Measurements from ENCODE around the gene CEP192. TPM values are rescaled to one million over a fixed set of nuclear protein-coding genes. Genes with fewer than 3 reads are reported as not detected.

CEP192 gene
- total RNA-seq, 1 donor from 2014 or later: 31.2 TPM

GRCh38 chr18:13147130-13147529 lies 156.0 kb downstream of the CEP192 start:
- Mint-ChIP-seq H3K36me3 (ENCODE audit: low read depth) (no peaks in the 10 kb centered on the region), H3K27me3 (ENCODE audit: insufficient read depth) (peaks cover 17% of the 10 kb centered on the region), H3K4me1 (ENCODE audit: low read depth) (peaks cover 7% of the 10 kb centered on the region), H3K9me3 (peaks cover 13% of the 10 kb centered on the region), H3K27ac (no peak overlapping the region), H3K4me3 (no peak overlapping the region)
- intact Hi-C loops (cut with micrococcal nuclease): no loop called here
- DNase-seq (ENCODE audit: low spot score): no peak

- H3K9me3 Mint-ChIP-seq: peaks cover 23% of the 10 kb centered on the region
- no peak overlapping the region for H3K4me3 Mint-ChIP-seq
- H3K36me3 Mint-ChIP-seq (ENCODE audit: low read depth): no peaks in the 10 kb centered on the region
- DNase-seq (ENCODE audit: low spot score): no peak
- no peak overlapping the region for H3K27ac Mint-ChIP-seq
- peaks cover 19% of the 10 kb centered on the region for H3K27me3 Mint-ChIP-seq (ENCODE audit: insufficient read depth)
- intact Hi-C loops (cut with micrococcal nuclease): no loop called here
- peaks cover 7% of the 10 kb centered on the region for H3K4me1 Mint-ChIP-seq (ENCODE audit: low read depth)
Measured at GRCh38 chr18:13151656-13152055, 160.5 kb downstream of the CEP192 start.

GRCh38 chr18:13158428-13158827 lies 167.3 kb downstream of the CEP192 start:
- Mint-ChIP-seq H3K4me3 (no peak overlapping the region), H3K27ac (no peak overlapping the region), H3K27me3 (ENCODE audit: insufficient read depth) (peaks cover 3% of the 10 kb centered on the region), H3K36me3 (ENCODE audit: low read depth) (peaks cover 3% of the 10 kb centered on the region), H3K4me1 (ENCODE audit: low read depth) (peaks cover 6% of the 10 kb centered on the region), H3K9me3 (peaks cover 48% of the 10 kb centered on the region)
- no peak for DNase-seq (ENCODE audit: low spot score)
- intact Hi-C loops (cut with micrococcal nuclease): loop anchor here (2.0 to 5.0 kb wide), 4 partner anchors 20 to 416 kb away; no protein-coding TSS in a partner anchor

GRCh38 chr18:13159579-13159978 lies 168.4 kb downstream of the CEP192 start:
- H3K27ac Mint-ChIP-seq: no peak overlapping the region
- peak; percentile 30 for DNase-seq (ENCODE audit: low spot score)
- peaks cover 6% of the 10 kb centered on the region for H3K4me1 Mint-ChIP-seq (ENCODE audit: low read depth)
- H3K4me3 Mint-ChIP-seq: no peak overlapping the region
- peaks cover 3% of the 10 kb centered on the region for H3K36me3 Mint-ChIP-seq (ENCODE audit: low read depth)
- intact Hi-C loops (cut with micrococcal nuclease): loop anchor here (1.0 to 5.0 kb wide), 6 partner anchors 21 to 432 kb away; no protein-coding TSS in a partner anchor
- peaks cover 1% of the 10 kb centered on the region for H3K27me3 Mint-ChIP-seq (ENCODE audit: insufficient read depth)
- peaks cover 44% of the 10 kb centered on the region for H3K9me3 Mint-ChIP-seq

- peaks cover 1% of the 10 kb centered on the region for H3K27me3 Mint-ChIP-seq (ENCODE audit: insufficient read depth)
- peaks cover 27% of the 10 kb centered on the region for H3K9me3 Mint-ChIP-seq
- no peak overlapping the region for H3K4me3 Mint-ChIP-seq
- DNase-seq (ENCODE audit: low spot score): no peak
- peaks cover 3% of the 10 kb centered on the region for H3K36me3 Mint-ChIP-seq (ENCODE audit: low read depth)
- peaks cover 6% of the 10 kb centered on the region for H3K4me1 Mint-ChIP-seq (ENCODE audit: low read depth)
- intact Hi-C loops (cut with micrococcal nuclease): no loop called here
- no peak overlapping the region for H3K27ac Mint-ChIP-seq
Measured at GRCh38 chr18:13161276-13161899, 170.2 kb downstream of the CEP192 start.

GRCh38 chr18:13163167-13163927 lies 172.2 kb downstream of the CEP192 start:
- Mint-ChIP-seq H3K27ac (no peak overlapping the region), H3K9me3 (peaks cover 10% of the 10 kb centered on the region), H3K4me3 (no peak overlapping the region), H3K36me3 (ENCODE audit: low read depth) (no peaks in the 10 kb centered on the region), H3K4me1 (ENCODE audit: low read depth) (peaks cover 6% of the 10 kb centered on the region), H3K27me3 (ENCODE audit: insufficient read depth) (peaks cover 9% of the 10 kb centered on the region)
- no peak for DNase-seq (ENCODE audit: low spot score)
- intact Hi-C loops (cut with micrococcal nuclease): no loop called here

GRCh38 chr18:13164406-13164805 lies 173.2 kb downstream of the CEP192 start:
- peaks cover 3% of the 10 kb centered on the region for H3K4me1 Mint-ChIP-seq (ENCODE audit: low read depth)
- intact Hi-C loops (cut with micrococcal nuclease): no loop called here
- H3K27me3 Mint-ChIP-seq (ENCODE audit: insufficient read depth): peaks cover 18% of the 10 kb centered on the region

GRCh38 chr18:13165636-13166423 lies 174.7 kb downstream of the CEP192 start:
- DNase-seq (ENCODE audit: low spot score): no peak
- no peaks in the 10 kb centered on the region for H3K36me3 Mint-ChIP-seq (ENCODE audit: low read depth)
- H3K27ac Mint-ChIP-seq: no peak overlapping the region
- no peak overlapping the region for H3K4me3 Mint-ChIP-seq
- intact Hi-C loops (cut with micrococcal nuclease): no loop called here
- H3K9me3 Mint-ChIP-seq: no peaks in the 10 kb centered on the region
- peaks cover 25% of the 10 kb centered on the region for H3K27me3 Mint-ChIP-seq (ENCODE audit: insufficient read depth)
- no peaks in the 10 kb centered on the region for H3K4me1 Mint-ChIP-seq (ENCODE audit: low read depth)

More at GRCh38 chr18:13164406-13164805, 173.2 kb downstream of the CEP192 start:
- H3K4me3 Mint-ChIP-seq: no peak overlapping the region
- no peak overlapping the region for H3K27ac Mint-ChIP-seq
- no peaks in the 10 kb centered on the region for H3K36me3 Mint-ChIP-seq (ENCODE audit: low read depth)
- H3K9me3 Mint-ChIP-seq: peaks cover 2% of the 10 kb centered on the region
- DNase-seq (ENCODE audit: low spot score): no peak

GRCh38 chr18:13173578-13174145 lies 182.5 kb downstream of the CEP192 start:
- Mint-ChIP-seq H3K4me1 (ENCODE audit: low read depth) (peaks cover 17% of the 10 kb centered on the region), H3K27ac (no peak overlapping the region), H3K27me3 (ENCODE audit: insufficient read depth) (peaks cover 24% of the 10 kb centered on the region), H3K4me3 (no peak overlapping the region), H3K36me3 (ENCODE audit: low read depth) (no peaks in the 10 kb centered on the region), H3K9me3 (no peaks in the 10 kb centered on the region)
- intact Hi-C loops (cut with micrococcal nuclease): no loop called here
- no peak for DNase-seq (ENCODE audit: low spot score)

Other genes with a start within 250 kb of the CEP192 start
- gene PTPN2, start 107.1 kb upstream of the CEP192 start, total RNA-seq: 76.7 and 77.1 TPM in 2 replicates
- 121 and 124 TPM in 2 replicates for gene SEH1L, start 43.4 kb upstream of the CEP192 start, total RNA-seq
- gene LDLRAD4, start 227.4 kb downstream of the CEP192 start, total RNA-seq: 34.5 and 35.2 TPM in 2 replicates

Data from activated T-helper 1 cell treated with anti-CD3 and anti-CD28 coated beads, Interleukin-12 subunit alpha, Interleukin-12 subunit beta, Interleukin-2, Interleukin-4 antibody, amounts not matched to agents 30 ng/mL and 10 ng/mL and 1 ng/mL, durations not matched to agents 14 hours and 24 hours and 36 hours (primary cell).